ENCODE data around the gene MAP3K7. TPM values are rescaled to one million over a fixed set of nuclear protein-coding genes. Genes with fewer than 3 reads are reported as not detected.
"Not testable (repeated sequence)": the region's sequence is repeated elsewhere in the genome, so short reads cannot be mapped to it uniquely, and the experiment has no call there.

MAP3K7 gene
- total and polyA plus RNA-seq, 4 experiments from 2014 or later: 18.8 to 34.1 (median 28.9) TPM

- intact Hi-C loops (cut with micrococcal nuclease); H3K27me3 ChIP-seq (ENCODE audit: insufficient read depth, low read length); H3K36me3 ChIP-seq (ENCODE audit: insufficient read depth, low read length); H3K4me3 ChIP-seq (ENCODE audit: low read length in 2 of 2); H3K27ac Mint-ChIP-seq; H3K27me3 Mint-ChIP-seq; H3K9me3 Mint-ChIP-seq; DNase-seq; POLR2A ChIA-PET (ENCODE audit: partially characterized antibody); CTCF ChIA-PET (ENCODE audit: partially characterized antibody); H3K27ac ChIP-seq (ENCODE audit: low read depth, low read length); H3K4me1 ChIP-seq (ENCODE audit: insufficient read depth, low read length); H3K9me3 ChIP-seq (ENCODE audit: control insufficient read depth in 1 of 2, low read length in 2 of 2); H3K4me3 Mint-ChIP-seq: not testable (repeated sequence)
- Mint-ChIP-seq H3K36me3 (peaks cover 69 to 78% of the 10 kb centered on the region in 2 donors), H3K4me1 (peaks cover 26 to 41% (median 34%) of the 10 kb centered on the region in 4 donors)
Observed at GRCh38 chr6:90567682-90568081, 19.2 kb downstream of the MAP3K7 start.

- POLR2A ChIA-PET (ENCODE audit: partially characterized antibody): interaction anchor here (1.2 to 2.2 kb wide), 2 partner anchors 25 to 610 kb away, joined by 3 to 11 read pairs; partner anchors contain the start of gene MAP3K7
- Mint-ChIP-seq H3K27ac (peak overlapping the region; percentile 3 to 84 (median 60)), H3K36me3 (peaks cover 67 to 71% of the 10 kb centered on the region in 2 donors), H3K4me3 (peak overlapping the region in 7 of 8 donors; percentile 9 to 69 (median 59)), H3K4me1 (peaks cover 28 to 49% (median 36%) of the 10 kb centered on the region in 4 donors)
- Histone ChIP-seq H3K36me3 (ENCODE audit: insufficient read depth, low read length) (peaks cover 21% of the 10 kb centered on the region), H3K4me1 (ENCODE audit: insufficient read depth, low read length) (peaks cover 17% of the 10 kb centered on the region)
- not testable (repeated sequence) for H3K9me3 Mint-ChIP-seq; H3K27me3 Mint-ChIP-seq; H3K4me3 ChIP-seq (ENCODE audit: low read length in 2 of 2); H3K27ac ChIP-seq (ENCODE audit: low read depth, low read length); H3K27me3 ChIP-seq (ENCODE audit: insufficient read depth, low read length); H3K9me3 ChIP-seq (ENCODE audit: control insufficient read depth in 1 of 2, low read length in 2 of 2)
- CTCF ChIA-PET (ENCODE audit: partially characterized antibody): interaction anchor here (1.2 kb wide), 1 partner anchor 22 kb away, joined by 3 read pairs; no protein-coding TSS in a partner anchor
- peak; percentile 20 to 44 (median 37) for DNase-seq
- intact Hi-C loops (cut with micrococcal nuclease): loop anchor here (1.0 kb wide), 1 partner anchor 25 kb away; the partner anchor contains the start of gene MAP3K7
Observed at GRCh38 chr6:90562341-90562740, 24.5 kb downstream of the MAP3K7 start.

DNA sequence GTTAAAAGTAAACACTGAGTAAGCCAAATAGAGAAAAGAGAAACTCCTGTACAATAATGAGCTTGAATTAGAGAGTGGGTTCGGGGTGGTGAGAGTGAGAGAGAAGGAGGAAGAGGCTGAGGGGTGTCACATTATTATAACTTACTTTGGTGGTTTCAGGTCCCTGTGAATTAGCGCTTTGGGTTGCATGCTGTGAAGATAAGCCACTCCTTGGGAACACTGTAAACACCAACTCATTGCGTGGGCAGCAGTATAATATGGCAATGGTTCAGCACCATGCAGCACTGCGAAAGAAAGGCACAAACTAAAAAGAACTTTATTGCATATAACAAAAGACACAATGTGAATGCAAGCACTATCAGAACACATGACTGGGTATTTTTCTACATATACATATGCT, 26.9 kb downstream of the MAP3K7 start:
- POLR2A ChIA-PET (ENCODE audit: partially characterized antibody): no interaction called here
- H3K4me3 Mint-ChIP-seq: peak overlapping the region in 1 of 8 donors; percentile 49
- H3K27ac ChIP-seq (ENCODE audit: low read depth, low read length): no peak overlapping the region
- DNase-seq: no peak
- peaks cover 25 to 38% (median 29%) of the 10 kb centered on the region in 4 donors for H3K4me1 Mint-ChIP-seq
- H3K9me3 Mint-ChIP-seq: no peaks in the 10 kb centered on the region
- H3K36me3 Mint-ChIP-seq: peaks cover 56 to 67% of the 10 kb centered on the region in 2 donors
- H3K27me3 Mint-ChIP-seq: no peaks in the 10 kb centered on the region
- H3K36me3 ChIP-seq (ENCODE audit: insufficient read depth, low read length): peaks cover 21% of the 10 kb centered on the region
- peaks cover 17% of the 10 kb centered on the region for H3K4me1 ChIP-seq (ENCODE audit: insufficient read depth, low read length)
- intact Hi-C loops (cut with micrococcal nuclease): no loop called here
- no peaks in the 10 kb centered on the region for H3K27me3 ChIP-seq (ENCODE audit: insufficient read depth, low read length)
- H3K9me3 ChIP-seq (ENCODE audit: control insufficient read depth in 1 of 2, low read length in 2 of 2): no peaks in the 10 kb centered on the region
- H3K4me3 ChIP-seq (ENCODE audit: low read length in 2 of 2): no peak overlapping the region
- H3K27ac Mint-ChIP-seq: peak overlapping the region in 2 of 7 donors; percentile 37 to 46
- CTCF ChIA-PET (ENCODE audit: partially characterized antibody): no interaction called here

DNA sequence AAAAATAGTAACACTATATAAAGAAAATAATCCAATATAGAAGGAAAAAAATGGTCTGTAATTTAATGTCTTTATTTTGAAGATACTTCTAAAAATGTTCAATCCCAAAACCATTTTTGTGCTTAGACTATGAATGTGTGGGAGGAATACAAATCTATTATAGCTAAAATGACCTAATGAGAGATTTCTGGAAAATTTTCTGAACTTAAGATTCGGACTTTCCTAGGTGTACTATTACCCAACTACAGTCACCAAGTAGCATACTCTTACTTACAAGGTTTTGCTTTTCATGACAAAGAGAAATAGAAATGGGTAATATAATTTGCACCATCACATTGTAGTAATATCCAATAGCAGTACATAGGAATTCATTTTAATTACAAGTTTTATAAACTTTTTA, 29.9 kb downstream of the MAP3K7 start:
- ChIA-PET POLR2A (ENCODE audit: partially characterized antibody) (interaction anchor here (0.6 kb wide), 1 partner anchor 450 kb away, joined by 3 read pairs; no protein-coding TSS in a partner anchor), CTCF (ENCODE audit: partially characterized antibody) (no interaction called here)
- H3K36me3 Mint-ChIP-seq: peaks cover 42 to 63% of the 10 kb centered on the region in 2 donors

DNA sequence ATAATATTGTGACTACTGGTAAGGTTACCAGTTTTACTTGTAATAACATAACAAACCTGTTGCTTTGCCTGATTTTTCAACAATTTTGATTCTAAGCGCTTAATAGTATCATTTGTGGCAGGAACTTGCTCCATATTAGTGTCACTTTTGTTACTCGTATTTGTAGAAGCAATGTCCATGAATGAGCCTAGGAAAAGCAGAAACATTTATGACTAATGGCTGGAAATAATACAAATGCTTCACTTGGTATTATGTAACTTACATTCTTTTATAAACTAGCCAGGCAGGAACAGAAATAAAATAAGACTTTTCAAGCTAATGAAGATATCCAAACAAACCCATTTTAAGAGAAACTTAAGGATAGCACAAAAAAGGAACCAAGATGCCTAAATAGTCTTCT, 38.9 kb downstream of the MAP3K7 start:
- H3K9me3 ChIP-seq (ENCODE audit: control insufficient read depth in 1 of 2, low read length in 2 of 2): no peaks in the 10 kb centered on the region
- peaks cover 35% of the 10 kb centered on the region for H3K36me3 ChIP-seq (ENCODE audit: insufficient read depth, low read length)
- Mint-ChIP-seq H3K4me1 (no peaks in the 10 kb centered on the region), H3K27me3 (no peaks in the 10 kb centered on the region), H3K27ac (peak overlapping the region in 2 of 7 donors; percentile 20 to 74), H3K4me3 (no peak overlapping the region), H3K36me3 (peaks cover 72 to 84% of the 10 kb centered on the region in 2 donors), H3K9me3 (no peaks in the 10 kb centered on the region)
- POLR2A ChIA-PET (ENCODE audit: partially characterized antibody): no interaction called here
- no peaks in the 10 kb centered on the region for H3K27me3 ChIP-seq (ENCODE audit: insufficient read depth, low read length)
- no peaks in the 10 kb centered on the region for H3K4me1 ChIP-seq (ENCODE audit: insufficient read depth, low read length)
- no peak overlapping the region for H3K4me3 ChIP-seq (ENCODE audit: low read length in 2 of 2)
- CTCF ChIA-PET (ENCODE audit: partially characterized antibody): no interaction called here
- DNase-seq: no peak
- intact Hi-C loops (cut with micrococcal nuclease): no loop called here
- H3K27ac ChIP-seq (ENCODE audit: low read depth, low read length): no peak overlapping the region

More for the DNA sequence above, 29.9 kb downstream of the MAP3K7 start:
- no peak overlapping the region for H3K27ac Mint-ChIP-seq
- no peak overlapping the region for H3K4me3 Mint-ChIP-seq
- peaks cover 4% of the 10 kb centered on the region for H3K4me1 ChIP-seq (ENCODE audit: insufficient read depth, low read length)
- no peaks in the 10 kb centered on the region for H3K27me3 ChIP-seq (ENCODE audit: insufficient read depth, low read length)
- no peak overlapping the region for H3K27ac ChIP-seq (ENCODE audit: low read depth, low read length)
- H3K9me3 ChIP-seq (ENCODE audit: control insufficient read depth in 1 of 2, low read length in 2 of 2): no peaks in the 10 kb centered on the region
- H3K36me3 ChIP-seq (ENCODE audit: insufficient read depth, low read length): peaks cover 23% of the 10 kb centered on the region
- H3K4me3 ChIP-seq (ENCODE audit: low read length in 2 of 2): no peak overlapping the region
- peaks cover 2 to 9% (median 4%) of the 10 kb centered on the region in 4 donors for H3K4me1 Mint-ChIP-seq
- no peaks in the 10 kb centered on the region for H3K27me3 Mint-ChIP-seq
- intact Hi-C loops (cut with micrococcal nuclease): no loop called here
- no peak for DNase-seq
- no peaks in the 10 kb centered on the region for H3K9me3 Mint-ChIP-seq

GRCh38 chr6:90547079-90547478, 39.8 kb downstream of the MAP3K7 start:
- Histone ChIP-seq H3K36me3 (ENCODE audit: insufficient read depth, low read length) (peaks cover 34% of the 10 kb centered on the region), H3K9me3 (ENCODE audit: control insufficient read depth in 1 of 2, low read length in 2 of 2) (no peaks in the 10 kb centered on the region), H3K4me3 (ENCODE audit: low read length in 2 of 2) (no peak overlapping the region), H3K27ac (ENCODE audit: low read depth, low read length) (no peak overlapping the region), H3K4me1 (ENCODE audit: insufficient read depth, low read length) (no peaks in the 10 kb centered on the region), H3K27me3 (ENCODE audit: insufficient read depth, low read length) (no peaks in the 10 kb centered on the region)
- Mint-ChIP-seq H3K27ac (peak overlapping the region in 1 of 7 donors; percentile 50), H3K36me3 (peaks cover 67 to 83% of the 10 kb centered on the region in 2 donors), H3K9me3 (no peaks in the 10 kb centered on the region), H3K4me1 (no peaks in the 10 kb centered on the region), H3K27me3 (no peaks in the 10 kb centered on the region), H3K4me3 (no peak overlapping the region)
- CTCF ChIA-PET (ENCODE audit: partially characterized antibody): no interaction called here
- no peak for DNase-seq
- POLR2A ChIA-PET (ENCODE audit: partially characterized antibody): no interaction called here
- intact Hi-C loops (cut with micrococcal nuclease): no loop called here

DNA sequence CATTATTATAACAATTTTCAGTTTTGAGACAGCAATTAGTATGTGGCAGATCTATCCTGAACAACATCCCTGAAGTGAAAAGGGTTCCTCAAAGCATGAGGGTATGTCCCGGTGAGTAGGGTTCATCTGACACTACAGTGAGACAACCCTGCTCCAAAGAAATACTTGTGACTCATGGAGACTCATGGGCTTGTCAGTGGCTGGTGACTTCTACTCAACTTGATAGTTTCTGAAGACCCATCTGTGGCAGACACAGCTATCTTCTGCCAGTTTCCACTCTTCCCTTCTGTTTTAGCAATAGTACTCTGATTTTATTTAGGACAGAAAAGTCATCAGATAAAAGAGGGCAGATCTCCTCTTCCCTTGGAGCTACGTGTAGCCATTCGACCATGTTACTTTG, 41.4 kb downstream of the MAP3K7 start:
- ChIA-PET CTCF (ENCODE audit: partially characterized antibody) (no interaction called here), POLR2A (ENCODE audit: partially characterized antibody) (interaction anchor here (1.0 kb wide), 1 partner anchor 143 kb away, joined by 3 read pairs; no protein-coding TSS in a partner anchor)
- H3K9me3 ChIP-seq (ENCODE audit: control insufficient read depth in 1 of 2, low read length in 2 of 2): no peaks in the 10 kb centered on the region
- Mint-ChIP-seq H3K36me3 (peaks cover 62 to 74% of the 10 kb centered on the region in 2 donors), H3K27me3 (no peaks in the 10 kb centered on the region), H3K4me3 (no peak overlapping the region), H3K27ac (no peak overlapping the region), H3K4me1 (no peaks in the 10 kb centered on the region), H3K9me3 (no peaks in the 10 kb centered on the region)
- intact Hi-C loops (cut with micrococcal nuclease): no loop called here
- H3K27ac ChIP-seq (ENCODE audit: low read depth, low read length): no peak overlapping the region
- no peaks in the 10 kb centered on the region for H3K27me3 ChIP-seq (ENCODE audit: insufficient read depth, low read length)
- no peak overlapping the region for H3K4me3 ChIP-seq (ENCODE audit: low read length in 2 of 2)
- peaks cover 26% of the 10 kb centered on the region for H3K36me3 ChIP-seq (ENCODE audit: insufficient read depth, low read length)
- H3K4me1 ChIP-seq (ENCODE audit: insufficient read depth, low read length): no peaks in the 10 kb centered on the region
- DNase-seq: no peak
